Natural killer cell treated with Interleukin-12 subunit alpha and Interleukin-12 subunit beta and Interleukin-15 and Interleukin-18, amount 100 ng/mL, for 72 hours (primary cell): ENCODE measurements around the gene POLR2F. TPM values are rescaled to one million over a fixed set of nuclear protein-coding genes. Genes with fewer than 3 reads are reported as not detected.
A peak's percentile ranks its signal among the peaks of the same experiment; 100 is the strongest.
"Not testable (repeated sequence)": the region's sequence is repeated elsewhere in the genome, so short reads cannot be mapped to it uniquely, and the experiment has no call there.

ENCODE experiments used
- ATAC-seq, 2 donors: fragments of 150-1000 bp; cut with Tn5 transposase in 1 of 2; sonication (Bioruptor Pico), chemical (Tn5 transposase) in 1 of 2; 2 replicates each; pipeline ENCODE4 v1.10.0; 2021
- DNase-seq: peaks from one replicate; pipeline ENCODE4 v3.0.0; 2022; ENCODE audit warnings: low spot score
- H3K27ac Mint-ChIP-seq, 2 donors: 1 replicate in 1 of 2; 2 replicates in 1 of 2; pipeline ENCODE4 v1.8.0; 2022; ENCODE audit warnings: mixed read lengths in 2 of 2, mild to moderate bottlenecking in 1 of 2, moderate library complexity in 1 of 2
- H3K27me3 Mint-ChIP-seq, 2 donors: 1 replicate in 1 of 2; 2 replicates in 1 of 2; pipeline ENCODE4 v1.8.0; 2022; ENCODE audit warnings: mixed read lengths in 2 of 2
- H3K36me3 Mint-ChIP-seq: one replicate; pipeline ENCODE4 v1.8.0; 2022; ENCODE audit warnings: mixed read lengths
- H3K4me1 Mint-ChIP-seq, 2 donors: 1 replicate in 1 of 2; 2 replicates in 1 of 2; pipeline ENCODE4 v1.8.0; 2022; ENCODE audit warnings: low read depth in 2 of 2, mixed read lengths in 2 of 2, mild to moderate bottlenecking in 1 of 2
- H3K4me3 Mint-ChIP-seq: one replicate; pipeline ENCODE4 v1.8.0; 2022; ENCODE audit warnings: mixed read lengths
- H3K9me3 Mint-ChIP-seq: 2 replicates; pipeline ENCODE4 v1.8.0; 2022; ENCODE audit warnings: mixed read lengths
- total RNA-seq, 2 donors: library from RNA; stranded (reverse); gene quantifications; one replicate each; pipeline ENCODE4 v1.2.3, GENCODE V29; 2022

POLR2F gene
- total RNA-seq, 2 donors from 2014 or later, result 65.2 to 96.3 TPM

GRCh38 chr22:37953062-37953436, 450 bp upstream of the POLR2F start:
- no peaks in the 10 kb centered on the region for H3K9me3 Mint-ChIP-seq
- peaks cover 19% of the 10 kb centered on the region for H3K36me3 Mint-ChIP-seq
- ATAC-seq (peak in 1 of 2 donors; percentile 51), DNase-seq (no peak)
- H3K4me1 Mint-ChIP-seq, result peaks cover 30 to 33% of the 10 kb centered on the region in 2 donors
- H3K27ac Mint-ChIP-seq, result peak overlapping the region; percentile 72 to 90
- peak overlapping the region; percentile 98 for H3K4me3 Mint-ChIP-seq
- peaks cover 0 to 7% of the 10 kb centered on the region in 2 donors for H3K27me3 Mint-ChIP-seq

GRCh38 chr22:37954686-37955085, 1.2 kb downstream of the POLR2F start:
- Mint-ChIP-seq H3K9me3 (no peaks in the 10 kb centered on the region), H3K36me3 (peaks cover 34% of the 10 kb centered on the region), H3K4me1 (peaks cover 33 to 34% of the 10 kb centered on the region in 2 donors), H3K27me3 (peaks cover 0 to 7% of the 10 kb centered on the region in 2 donors), H3K27ac (peak overlapping the region; percentile 0 to 90), H3K4me3 (peak overlapping the region; percentile 98)
- DNase-seq (no peak), ATAC-seq (no peak)

GRCh38 chr22:37955825-37956397, 2.4 kb downstream of the POLR2F start:
- H3K9me3 Mint-ChIP-seq, H3K27ac Mint-ChIP-seq, H3K4me3 Mint-ChIP-seq, DNase-seq, H3K27me3 Mint-ChIP-seq, ATAC-seq: not testable (repeated sequence)
- Mint-ChIP-seq H3K4me1 (peaks cover 33 to 34% of the 10 kb centered on the region in 2 donors), H3K36me3 (peaks cover 35% of the 10 kb centered on the region)

DNA sequence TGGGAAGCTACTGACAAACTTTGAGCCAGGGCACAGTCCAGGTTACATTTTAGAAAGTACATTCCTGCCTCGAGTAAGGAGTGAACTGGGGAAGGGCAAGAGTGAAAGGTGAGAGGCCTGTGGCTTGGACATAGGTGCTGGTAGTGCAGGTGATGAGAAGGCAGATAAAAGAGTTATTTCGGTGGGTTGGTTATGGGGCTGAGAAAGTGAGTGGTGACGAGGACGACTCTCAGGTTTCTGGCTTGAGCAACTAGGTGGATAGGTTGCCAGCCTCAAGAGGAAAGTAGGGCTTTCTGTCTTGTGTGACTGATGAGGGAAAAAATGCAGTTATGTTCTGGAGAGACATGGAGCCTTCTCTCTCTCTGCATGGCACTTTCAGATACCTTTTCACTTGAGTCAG, 3.7 kb downstream of the POLR2F start:
- Mint-ChIP-seq H3K9me3 (no peaks in the 10 kb centered on the region), H3K4me3 (no peak overlapping the region), H3K4me1 (peaks cover 36 to 38% of the 10 kb centered on the region in 2 donors), H3K27ac (no peak overlapping the region), H3K27me3 (peaks cover 0 to 2% of the 10 kb centered on the region in 2 donors), H3K36me3 (peaks cover 43% of the 10 kb centered on the region)
- DNase-seq (no peak), ATAC-seq (no peak)

GRCh38 chr22:37959231-37959825, 5.8 kb downstream of the POLR2F start:
- no peak overlapping the region for H3K4me3 Mint-ChIP-seq
- H3K36me3 Mint-ChIP-seq, result peaks cover 38% of the 10 kb centered on the region
- H3K4me1 Mint-ChIP-seq, result peaks cover 26 to 27% of the 10 kb centered on the region in 2 donors
- H3K9me3 Mint-ChIP-seq, result no peaks in the 10 kb centered on the region
- H3K27ac Mint-ChIP-seq, result peak overlapping the region in 1 of 2 donors; percentile 30
- DNase-seq (no peak), ATAC-seq (no peak)
- no peaks in the 10 kb centered on the region for H3K27me3 Mint-ChIP-seq

- ATAC-seq (no peak), DNase-seq (no peak)
- no peaks in the 10 kb centered on the region for H3K9me3 Mint-ChIP-seq
- H3K27ac Mint-ChIP-seq, result no peak overlapping the region
- H3K27me3 Mint-ChIP-seq, result no peaks in the 10 kb centered on the region
- peaks cover 38% of the 10 kb centered on the region for H3K36me3 Mint-ChIP-seq
- H3K4me1 Mint-ChIP-seq, result peaks cover 17 to 23% of the 10 kb centered on the region in 2 donors
- H3K4me3 Mint-ChIP-seq, result no peak overlapping the region
Observed at GRCh38 chr22:37961062-37961461, 7.6 kb downstream of the POLR2F start.

GRCh38 chr22:37965940-37966664, 12.6 kb downstream of the POLR2F start:
- H3K36me3 Mint-ChIP-seq, result peaks cover 5% of the 10 kb centered on the region
- DNase-seq, result no peak
- no peaks in the 10 kb centered on the region for H3K9me3 Mint-ChIP-seq
- H3K4me1 Mint-ChIP-seq, result peaks cover 4 to 11% of the 10 kb centered on the region in 2 donors
- no peak overlapping the region for H3K4me3 Mint-ChIP-seq
- no peak overlapping the region for H3K27ac Mint-ChIP-seq
- no peak for ATAC-seq
- no peaks in the 10 kb centered on the region for H3K27me3 Mint-ChIP-seq

DNA sequence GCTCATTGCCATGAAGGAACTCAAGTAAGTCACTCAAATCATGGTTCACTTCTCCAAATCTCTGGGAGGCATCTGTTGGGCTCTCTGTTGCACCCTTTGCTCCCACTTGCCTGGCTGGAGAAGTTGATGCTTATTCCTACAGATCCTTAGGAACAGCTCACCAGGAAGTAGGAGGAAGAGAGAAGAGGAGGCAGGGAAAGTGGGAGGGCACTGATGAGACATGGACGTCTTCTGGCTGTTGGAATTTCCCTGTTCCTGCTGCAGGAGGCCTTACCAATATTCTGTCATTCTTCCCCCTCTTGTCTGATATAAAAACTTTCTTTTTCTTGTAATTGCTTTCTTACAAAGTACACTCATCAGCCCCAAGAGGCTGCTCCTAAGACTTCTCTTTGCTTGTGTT, 13.6 kb downstream of the POLR2F start:
- no peak for ATAC-seq

DNA sequence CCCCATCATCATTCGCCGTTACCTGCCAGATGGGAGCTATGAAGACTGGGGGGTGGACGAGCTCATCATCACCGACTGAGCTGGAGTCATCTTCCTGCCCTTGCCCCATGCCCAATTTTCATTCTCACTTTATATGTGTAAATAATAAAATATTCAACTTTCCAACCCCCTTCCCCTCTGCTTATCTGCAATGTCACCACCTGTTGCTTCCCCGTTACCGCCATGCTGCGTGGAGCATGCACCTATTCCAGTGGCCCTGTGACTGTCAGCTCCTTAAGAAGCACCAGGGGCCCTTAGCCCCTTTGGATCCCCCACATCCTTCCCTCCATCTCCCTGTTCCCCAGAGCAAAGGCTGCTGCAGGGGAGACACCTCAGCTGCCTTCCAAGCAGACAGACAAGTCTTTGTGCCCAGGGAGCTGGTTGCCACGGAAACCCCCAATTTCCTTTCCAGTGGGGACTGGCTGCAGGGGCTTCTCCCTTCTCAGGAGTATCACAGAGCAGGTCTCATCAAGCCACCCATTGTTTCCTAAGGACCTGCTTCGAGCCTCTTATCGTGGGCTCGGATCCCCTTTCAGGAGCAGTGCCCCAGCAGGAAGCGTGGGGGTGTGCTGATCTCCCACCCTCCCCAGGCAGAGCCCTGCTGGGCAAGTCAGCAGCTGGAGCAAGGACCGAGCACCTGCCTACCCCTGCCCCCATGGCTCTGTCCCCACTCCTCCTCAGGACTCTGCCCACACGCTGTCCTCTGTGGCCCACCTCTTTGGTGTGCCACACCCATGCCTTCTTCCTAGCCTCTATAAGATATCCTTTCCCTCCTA, 14.3 kb downstream of the POLR2F start:
- no peak for ATAC-seq
- Mint-ChIP-seq H3K4me3 (no peak overlapping the region), H3K36me3 (no peaks in the 10 kb centered on the region)

More for the DNA sequence above, 13.6 kb downstream of the POLR2F start:
- DNase-seq, result no peak
- no peaks in the 10 kb centered on the region for H3K9me3 Mint-ChIP-seq
- H3K4me1 Mint-ChIP-seq, result peaks cover 0 to 14% of the 10 kb centered on the region in 2 donors
- no peaks in the 10 kb centered on the region for H3K36me3 Mint-ChIP-seq
- H3K27me3 Mint-ChIP-seq, result no peaks in the 10 kb centered on the region
- H3K4me3 Mint-ChIP-seq, result no peak overlapping the region
- H3K27ac Mint-ChIP-seq, result no peak overlapping the region

DNA sequence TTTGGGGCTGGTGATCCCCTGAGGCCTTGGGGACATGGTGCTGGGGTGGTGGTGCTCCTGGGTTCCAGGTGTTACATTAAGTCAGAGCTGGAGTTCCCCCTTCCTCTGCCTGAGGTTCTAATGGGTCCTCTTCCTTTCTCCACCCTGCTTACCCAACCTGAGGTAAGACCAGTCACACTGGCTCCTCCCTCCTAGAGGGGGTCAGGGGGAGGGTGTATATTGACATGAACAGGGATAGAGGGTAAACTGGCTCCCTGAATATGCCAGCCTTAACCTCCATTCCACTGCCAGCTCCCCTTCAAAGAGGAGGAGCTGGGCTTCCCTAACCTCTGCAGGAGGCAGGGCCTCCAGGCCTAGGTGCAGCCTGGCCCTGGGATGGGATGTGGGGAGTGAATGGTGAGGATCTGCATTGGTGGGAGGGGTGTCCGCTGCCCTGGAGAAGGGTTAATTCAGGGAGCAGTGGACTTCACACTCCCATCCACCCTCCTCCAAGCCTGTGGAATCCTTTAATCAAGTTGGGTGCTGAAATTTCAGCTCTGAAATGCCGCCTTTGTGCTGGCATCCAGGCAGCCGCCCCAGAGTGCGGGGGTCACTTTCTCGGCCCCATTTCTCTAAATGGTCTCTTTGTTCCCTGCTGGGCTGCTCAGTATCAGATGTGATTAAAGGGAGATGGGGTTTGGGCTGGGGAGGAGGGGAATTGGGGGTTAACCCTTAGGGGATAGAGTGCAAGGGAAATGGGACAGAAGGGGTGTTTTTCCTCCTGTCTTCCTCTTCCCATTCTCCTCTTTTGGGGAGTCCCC, 15.2 kb downstream of the POLR2F start:
- Mint-ChIP-seq H3K9me3 (no peaks in the 10 kb centered on the region), H3K36me3 (no peaks in the 10 kb centered on the region), H3K4me3 (no peak overlapping the region), H3K27me3 (no peaks in the 10 kb centered on the region), H3K4me1 (peaks cover 0 to 14% of the 10 kb centered on the region in 2 donors), H3K27ac (no peak overlapping the region)
- ATAC-seq (no peak), DNase-seq (no peak)

More for the DNA sequence above, 14.3 kb downstream of the POLR2F start:
- Mint-ChIP-seq H3K27me3 (no peaks in the 10 kb centered on the region), H3K27ac (no peak overlapping the region), H3K9me3 (no peaks in the 10 kb centered on the region), H3K4me1 (peaks cover 0 to 14% of the 10 kb centered on the region in 2 donors)
- DNase-seq, result no peak

GRCh38 chr22:37970864-37971263, 17.4 kb downstream of the POLR2F start:
- DNase-seq (no peak), ATAC-seq (no peak)
- no peaks in the 10 kb centered on the region for H3K27me3 Mint-ChIP-seq
- no peaks in the 10 kb centered on the region for H3K9me3 Mint-ChIP-seq
- no peak overlapping the region for H3K27ac Mint-ChIP-seq
- H3K4me3 Mint-ChIP-seq, result no peak overlapping the region
- H3K4me1 Mint-ChIP-seq, result peaks cover 0 to 12% of the 10 kb centered on the region in 2 donors
- no peaks in the 10 kb centered on the region for H3K36me3 Mint-ChIP-seq

DNA sequence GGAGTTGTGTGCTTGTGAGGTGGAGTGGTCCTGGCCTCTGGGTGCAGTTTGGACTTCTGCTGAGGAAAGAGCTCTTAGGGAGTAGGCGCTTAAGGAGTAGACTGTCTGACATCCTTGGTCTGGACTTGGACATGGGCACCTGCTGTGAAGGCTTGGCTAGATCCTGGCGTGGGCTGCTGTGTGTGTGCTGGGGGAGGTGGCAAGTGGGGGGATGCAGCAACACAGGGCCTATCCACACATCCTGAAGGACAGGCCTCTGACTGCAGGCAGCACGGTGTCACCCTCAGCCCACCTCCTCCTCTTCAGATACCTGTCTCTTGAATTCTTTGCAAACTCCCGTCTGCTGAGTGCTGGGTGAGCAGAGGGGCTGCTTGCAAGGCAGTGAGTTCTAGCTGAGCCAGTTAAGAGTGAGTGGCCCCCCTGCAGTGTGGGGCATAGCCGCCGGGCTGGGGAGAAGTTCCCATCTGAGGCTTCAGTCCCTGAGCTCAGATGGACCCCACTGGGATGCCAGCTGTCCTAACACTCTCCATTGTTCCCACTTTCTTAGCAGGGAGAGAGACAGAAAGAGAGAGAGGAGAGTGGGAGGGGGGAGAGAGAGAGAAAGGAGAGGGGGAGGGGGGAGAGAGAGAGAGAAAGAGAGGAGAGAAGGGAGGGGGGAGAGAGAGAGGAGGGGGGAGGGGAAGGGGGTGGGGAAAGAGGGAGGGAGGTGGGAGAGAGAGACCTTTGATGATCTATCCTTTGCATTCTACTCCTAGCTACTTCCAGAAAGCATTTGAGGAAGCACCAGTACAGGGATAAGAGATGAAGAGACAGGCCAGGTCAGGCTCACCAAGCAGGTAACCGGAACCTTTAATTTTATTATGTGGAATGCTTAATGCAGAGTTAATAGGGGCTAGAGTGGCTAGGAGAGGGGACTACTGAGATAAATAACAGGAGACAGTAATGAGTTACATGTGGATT, 18.3 kb downstream of the POLR2F start:
- no peak for DNase-seq
- Mint-ChIP-seq H3K36me3 (no peaks in the 10 kb centered on the region), H3K4me1 (peaks cover 0 to 10% of the 10 kb centered on the region in 2 donors), H3K9me3 (no peaks in the 10 kb centered on the region), H3K27ac (no peak overlapping the region), H3K27me3 (no peaks in the 10 kb centered on the region), H3K4me3 (no peak overlapping the region)
- no peak for ATAC-seq
